ENCODE data around the gene BMPR1A. TPM values are rescaled to one million over a fixed set of nuclear protein-coding genes. Genes with fewer than 3 reads are reported as not detected.

The BMPR1A gene
- total and polyA plus RNA-seq, 9 of the 15 experiments (the other 6 are each of a cell fraction or from before 2014, with no cell fraction given), result 1.6 to 17.5 (median 9.1) TPM

DNA sequence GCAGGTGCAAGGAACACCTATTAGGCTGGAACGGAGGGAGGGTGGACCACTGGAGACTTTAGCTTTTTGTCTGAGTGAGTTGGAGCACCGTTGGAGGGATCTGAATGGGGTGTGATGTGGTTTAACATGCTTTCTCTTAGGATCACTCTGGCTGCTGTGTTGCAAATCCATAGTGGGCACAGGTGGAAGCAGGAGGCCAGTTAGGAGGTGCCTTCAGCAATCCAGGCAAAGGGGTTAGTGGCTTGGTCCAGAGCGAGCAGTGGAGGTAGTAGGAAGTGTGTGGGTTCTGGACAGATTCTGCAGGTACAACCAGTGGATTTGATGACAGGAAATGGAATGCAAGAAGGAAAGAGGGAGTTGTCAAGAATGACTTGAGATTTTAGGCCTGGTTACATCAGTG, 106.0 kb downstream of the BMPR1A start:
- BruUV-seq (replicated peaks), result no TSS peak
- no peak for FAIRE-seq
- no peak overlapping the region for H3K4me3 ChIP-seq
- 77% methylated on average over 3 of the region's 3 CpGs for WGBS (ENCODE audit: insufficient coverage, low coverage, missing lambda C conversion rate)
- no peak overlapping the region for H3K27ac ChIP-seq (ENCODE audit: extremely low read depth, low read depth, low read length)
- no peak overlapping the region for H3K9ac ChIP-seq (ENCODE audit: insufficient read depth in 1 of 2, low read depth in 2 of 2, low read length in 2 of 2)
- no peak for DNase-seq (ENCODE audit: extremely low read depth in 1 of 4, low spot score in 3 of 4)
- no peak overlapping the region for H2AFZ ChIP-seq (ENCODE audit: low read depth, low read length)
- H3K4me1 ChIP-seq (replicated peaks in 1 of 2; ENCODE audit: control insufficient read depth in 2 of 2, insufficient read depth in 2 of 2, low read length in 2 of 2), result no peaks in the 10 kb centered on the region
- in situ Hi-C loops (cut with MboI), result no loop called here
- H3K27me3 ChIP-seq (ENCODE audit: control insufficient read depth in 2 of 2, insufficient read depth in 2 of 2, low read length in 2 of 2), result no peaks in the 10 kb centered on the region
- no peak for ATAC-seq
- H4K20me1 ChIP-seq (replicated peaks; ENCODE audit: control insufficient read depth, insufficient read depth, low read length), result no peaks in the 10 kb centered on the region
- no peak overlapping the region for H3K4me2 ChIP-seq (ENCODE audit: insufficient read depth, low read length)
- H3K9me1 ChIP-seq (ENCODE audit: control insufficient read depth, insufficient read depth, low read length), result no peaks in the 10 kb centered on the region
- intact Hi-C loops (cut with micrococcal nuclease), result no loop called here
- H3K79me2 ChIP-seq (ENCODE audit: control insufficient read depth, insufficient read depth, low read length), result no peaks in the 10 kb centered on the region
- CTCF ChIA-PET (ENCODE audit: low intra/inter-chr PET ratio), result no interaction called here
- POLR2A ChIA-PET, result no interaction called here
- no peaks in the 10 kb centered on the region for H3K9me3 ChIP-seq (replicated peaks; ENCODE audit: control insufficient read depth, insufficient read depth, low read depth, low read length)
- no peaks in the 10 kb centered on the region for H3K36me3 ChIP-seq (ENCODE audit: control insufficient read depth, insufficient read depth, low read length)
- TF ChIP-seq, protein P1, sequence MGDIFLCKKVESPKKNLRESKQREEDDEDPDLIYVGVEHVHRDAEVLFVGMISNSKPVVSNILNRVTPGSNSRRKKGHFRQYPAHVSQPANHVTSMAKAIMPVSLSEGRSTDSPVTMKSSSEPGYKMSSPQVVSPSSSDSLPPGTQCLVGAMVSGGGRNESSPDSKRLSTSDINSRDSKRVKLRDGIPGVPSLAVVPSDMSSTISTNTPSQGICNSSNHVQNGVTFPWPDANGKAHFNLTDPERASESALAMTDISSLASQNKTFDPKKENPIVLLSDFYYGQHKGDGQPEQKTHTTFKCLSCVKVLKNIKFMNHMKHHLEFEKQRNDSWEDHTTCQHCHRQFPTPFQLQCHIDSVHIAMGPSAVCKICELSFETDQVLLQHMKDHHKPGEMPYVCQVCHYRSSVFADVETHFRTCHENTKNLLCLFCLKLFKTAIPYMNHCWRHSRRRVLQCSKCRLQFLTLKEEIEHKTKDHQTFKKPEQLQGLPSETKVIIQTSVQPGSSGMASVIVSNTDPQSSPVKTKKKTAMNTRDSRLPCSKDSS (IDR thresholded peaks at IDR 0.05; ENCODE audit: low read depth, partially characterized antibody), result no peak
- TF ChIP-seq FOS (IDR thresholded peaks at IDR 0.05; ENCODE audit: extremely low read depth, insufficient read length), result no peak
- no peak for TF ChIP-seq HNRNPUL1 (IDR thresholded peaks at IDR 0.05; ENCODE audit: low read length)
- TF ChIP-seq SRSF3 (IDR thresholded peaks at IDR 0.05; ENCODE audit: insufficient read depth, low read length), result no peak
- TF ChIP-seq, protein P2, sequence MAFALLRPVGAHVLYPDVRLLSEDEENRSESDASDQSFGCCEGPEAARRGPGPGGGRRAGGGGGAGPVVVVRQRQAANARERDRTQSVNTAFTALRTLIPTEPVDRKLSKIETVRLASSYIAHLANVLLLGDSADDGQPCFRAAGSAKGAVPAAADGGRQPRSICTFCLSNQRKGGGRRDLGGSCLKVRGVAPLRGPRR (CRISPR knock-in tag; IDR thresholded peaks at IDR 0.05), result no peak
- TF ChIP-seq SMARCA4 (IDR thresholded peaks at IDR 0.05), result no peak
- TF ChIP-seq, protein P3, sequence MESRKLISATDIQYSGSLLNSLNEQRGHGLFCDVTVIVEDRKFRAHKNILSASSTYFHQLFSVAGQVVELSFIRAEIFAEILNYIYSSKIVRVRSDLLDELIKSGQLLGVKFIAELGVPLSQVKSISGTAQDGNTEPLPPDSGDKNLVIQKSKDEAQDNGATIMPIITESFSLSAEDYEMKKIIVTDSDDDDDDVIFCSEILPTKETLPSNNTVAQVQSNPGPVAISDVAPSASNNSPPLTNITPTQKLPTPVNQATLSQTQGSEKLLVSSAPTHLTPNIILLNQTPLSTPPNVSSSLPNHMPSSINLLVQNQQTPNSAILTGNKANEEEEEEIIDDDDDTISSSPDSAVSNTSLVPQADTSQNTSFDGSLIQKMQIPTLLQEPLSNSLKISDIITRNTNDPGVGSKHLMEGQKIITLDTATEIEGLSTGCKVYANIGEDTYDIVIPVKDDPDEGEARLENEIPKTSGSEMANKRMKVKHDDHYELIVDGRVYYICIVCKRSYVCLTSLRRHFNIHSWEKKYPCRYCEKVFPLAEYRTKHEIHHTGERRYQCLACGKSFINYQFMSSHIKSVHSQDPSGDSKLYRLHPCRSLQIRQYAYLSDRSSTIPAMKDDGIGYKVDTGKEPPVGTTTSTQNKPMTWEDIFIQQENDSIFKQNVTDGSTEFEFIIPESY (CRISPR knock-in tag; IDR thresholded peaks at IDR 0.05), result no peak
- no peak for TF ChIP-seq C11orf30 (IDR thresholded peaks at IDR 0.05; ENCODE audit: low read depth)
- no peak for TF ChIP-seq CCAR2 (IDR thresholded peaks at IDR 0.05; ENCODE audit: low read depth, low read length)
- no peak for TF ChIP-seq NR2C1 (IDR thresholded peaks at IDR 0.05)
- TF ChIP-seq NR2C1 (tag; IDR thresholded peaks at IDR 0.05), result no peak
- no peak for TF ChIP-seq LARP7 (IDR thresholded peaks at IDR 0.05)
- no peak for TF ChIP-seq IRF2 (CRISPR knock-in tag; IDR thresholded peaks at IDR 0.05)
- TF ChIP-seq TBP (optimal IDR thresholded peaks at IDR 0.05; ENCODE audit: low read depth, low read length), result no peak
- TF ChIP-seq, protein P4, sequence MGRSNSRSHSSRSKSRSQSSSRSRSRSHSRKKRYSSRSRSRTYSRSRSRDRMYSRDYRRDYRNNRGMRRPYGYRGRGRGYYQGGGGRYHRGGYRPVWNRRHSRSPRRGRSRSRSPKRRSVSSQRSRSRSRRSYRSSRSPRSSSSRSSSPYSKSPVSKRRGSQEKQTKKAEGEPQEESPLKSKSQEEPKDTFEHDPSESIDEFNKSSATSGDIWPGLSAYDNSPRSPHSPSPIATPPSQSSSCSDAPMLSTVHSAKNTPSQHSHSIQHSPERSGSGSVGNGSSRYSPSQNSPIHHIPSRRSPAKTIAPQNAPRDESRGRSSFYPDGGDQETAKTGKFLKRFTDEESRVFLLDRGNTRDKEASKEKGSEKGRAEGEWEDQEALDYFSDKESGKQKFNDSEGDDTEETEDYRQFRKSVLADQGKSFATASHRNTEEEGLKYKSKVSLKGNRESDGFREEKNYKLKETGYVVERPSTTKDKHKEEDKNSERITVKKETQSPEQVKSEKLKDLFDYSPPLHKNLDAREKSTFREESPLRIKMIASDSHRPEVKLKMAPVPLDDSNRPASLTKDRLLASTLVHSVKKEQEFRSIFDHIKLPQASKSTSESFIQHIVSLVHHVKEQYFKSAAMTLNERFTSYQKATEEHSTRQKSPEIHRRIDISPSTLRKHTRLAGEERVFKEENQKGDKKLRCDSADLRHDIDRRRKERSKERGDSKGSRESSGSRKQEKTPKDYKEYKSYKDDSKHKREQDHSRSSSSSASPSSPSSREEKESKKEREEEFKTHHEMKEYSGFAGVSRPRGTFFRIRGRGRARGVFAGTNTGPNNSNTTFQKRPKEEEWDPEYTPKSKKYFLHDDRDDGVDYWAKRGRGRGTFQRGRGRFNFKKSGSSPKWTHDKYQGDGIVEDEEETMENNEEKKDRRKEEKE (IDR thresholded peaks at IDR 0.05; ENCODE audit: borderline replicate concordance in 1 of 2, control insufficient read depth in 1 of 2, low read depth in 2 of 2, low read length in 1 of 2), result no peak
- TF ChIP-seq ZNF766 (CRISPR knock-in tag; conservative IDR thresholded peaks at IDR 0.05), result no peak
- no peak for TF ChIP-seq RBM14 (IDR thresholded peaks at IDR 0.05; ENCODE audit: borderline replicate concordance, insufficient read depth, low read depth, low read length)
- no peak for TF ChIP-seq ZBTB1 (CRISPR knock-in tag; IDR thresholded peaks at IDR 0.05; ENCODE audit: borderline replicate concordance, low read depth)

Data from K562 (cell line).